Activated T-helper 1 cell treated with anti-CD3 and anti-CD28 coated beads, Interleukin-12 subunit alpha, Interleukin-12 subunit beta, Interleukin-2, Interleukin-4 antibody, amounts not matched to agents 30 ng/mL and 10 ng/mL and 1 ng/mL, durations not matched to agents 14 hours and 24 hours and 36 hours (primary cell): Measurements from ENCODE around the gene F13B. TPM values are rescaled to one million over a fixed set of nuclear protein-coding genes. Genes with fewer than 3 reads are reported as not detected.
"Not testable (repeated sequence)": the region's sequence is repeated elsewhere in the genome, so short reads cannot be mapped to it uniquely, and the experiment has no call there.

Experiments
- DNase-seq: peaks from one replicate; pipeline ENCODE4 v3.0.0; 2021; ENCODE audit warnings: low spot score
- H3K27ac Mint-ChIP-seq: one replicate; pipeline ENCODE4 v1.8.0; 2021; ENCODE audit warnings: mild to moderate bottlenecking, mixed read lengths
- H3K27me3 Mint-ChIP-seq: one replicate; pipeline ENCODE4 v1.8.0; 2022; ENCODE audit warnings: mild to moderate bottlenecking, moderate library complexity, mixed read lengths; ENCODE audit not compliant: insufficient read depth
- H3K36me3 Mint-ChIP-seq: one replicate; pipeline ENCODE4 v1.8.0; 2021; ENCODE audit warnings: low read depth, mixed read lengths
- H3K4me1 Mint-ChIP-seq: one replicate; pipeline ENCODE4 v1.8.0; 2021; ENCODE audit warnings: low read depth, mixed read lengths
- H3K4me3 Mint-ChIP-seq: one replicate; pipeline ENCODE4 v1.8.0; 2021; ENCODE audit warnings: mild to moderate bottlenecking, moderate library complexity, mixed read lengths
- H3K9me3 Mint-ChIP-seq: one replicate; pipeline ENCODE4 v1.8.0; 2021; ENCODE audit warnings: mixed read lengths
- intact Hi-C: fragments of 100-400 bp; cut with micrococcal nuclease; formaldehyde crosslinking; loops from one replicate; pipeline ENCODE4 v1.15.1; 2024
- total RNA-seq: library from RNA; stranded (reverse); gene quantifications from 2 replicates; pipeline ENCODE4 v1.2.3, GENCODE V29; 2022

F13B gene
- total RNA-seq, 1 donor from 2014 or later: not detected

DNA sequence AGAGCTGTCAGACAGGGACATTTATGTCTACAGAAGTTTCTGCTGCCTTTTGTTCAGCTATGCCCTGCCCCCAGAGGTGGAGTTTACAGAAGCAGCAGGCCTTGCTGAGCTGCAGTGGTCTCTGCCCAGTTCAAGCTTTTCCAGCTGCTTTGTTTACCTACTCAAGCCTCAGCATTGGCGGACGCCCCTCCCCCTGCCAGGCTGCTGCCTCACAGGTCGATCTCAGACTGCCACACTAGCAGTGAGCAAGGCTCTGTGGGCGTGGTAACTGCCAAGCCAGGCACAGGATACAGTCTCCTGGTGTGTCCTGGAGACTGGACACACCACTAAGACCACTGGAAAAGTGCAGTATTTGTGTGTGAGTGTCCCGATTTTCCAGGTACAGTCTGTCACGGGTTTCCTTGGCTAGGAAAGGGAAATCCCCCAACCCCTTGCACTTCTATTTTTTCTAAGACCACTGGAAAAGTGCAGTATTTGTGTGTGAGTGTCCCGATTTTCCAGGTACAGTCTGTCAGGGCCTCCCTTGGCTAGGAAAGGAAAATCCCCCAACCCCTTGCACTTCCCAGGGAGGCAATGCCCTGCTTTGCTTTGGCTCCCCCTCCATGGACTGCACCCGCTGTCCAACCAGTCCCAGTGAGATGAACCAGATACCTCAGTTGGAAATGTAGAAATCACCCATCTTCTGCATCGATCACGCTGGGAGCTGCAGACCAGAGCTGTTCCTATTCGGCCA is 75.0 kb downstream of the F13B start:
- H3K4me3 Mint-ChIP-seq, H3K36me3 Mint-ChIP-seq, intact Hi-C loops, DNase-seq, H3K27me3 Mint-ChIP-seq, H3K27ac Mint-ChIP-seq, H3K9me3 Mint-ChIP-seq, H3K4me1 Mint-ChIP-seq: not testable (repeated sequence)

Other genes with a start within 250 kb of the F13B start
- not detected in 2 replicates for gene CFHR1, start 247.5 kb downstream of the F13B start, total RNA-seq
- gene CFHR4, start 179.2 kb downstream of the F13B start, total RNA-seq: not detected in 2 replicates
- gene CFHR2, start 123.5 kb downstream of the F13B start, total RNA-seq: not detected in 2 replicates
- not detected in 2 replicates for gene CFHR5, start 89.7 kb downstream of the F13B start, total RNA-seq
- gene ASPM, start 79.4 kb upstream of the F13B start, total RNA-seq: 26.8 and 27.5 TPM in 2 replicates
- gene ZBTB41, start 134.0 kb upstream of the F13B start, total RNA-seq: 4.1 and 4.3 TPM in 2 replicates
- not detected in 2 replicates for gene CRB1, start 201.0 kb upstream of the F13B start, total RNA-seq